SK-N-SH treated with all-trans-retinoic acid at 6 μM for 48 hours (cell line): Measurements from ENCODE around the gene DNAAF5.

Source experiments
- ATAC-seq: fragments of 200-7000 bp; cut with Tn5 transposase; 3 replicates; pipeline ENCODE4 v1.9.1; 2020; ENCODE audit warnings: mild to moderate bottlenecking, moderate library complexity
- BACH2 ChIP-seq: fragments of 250-450 bp; sonication (Bioruptor Pico); IDR thresholded peaks from 2 replicates; pipeline ENCODE4 v1.9.0; 2021; ENCODE audit warnings: mild to moderate bottlenecking, borderline replicate concordance
- CSDC2 ChIP-seq: fragments of 250-450 bp; sonication (Bioruptor Pico); IDR thresholded peaks from 2 replicates; pipeline ENCODE4 v1.5.0; 2020; ENCODE audit warnings: mild to moderate bottlenecking, moderate library complexity
- ESRRG ChIP-seq: fragments of 250-450 bp; sonication (Bioruptor Pico); IDR thresholded peaks from 2 replicates; pipeline ENCODE4 v1.6.1; 2021; ENCODE audit warnings: mild to moderate bottlenecking
- GLIS3 ChIP-seq: fragments of 250-450 bp; sonication (Bioruptor Pico); IDR thresholded peaks from 2 replicates; pipeline ENCODE4 v1.5.0; 2020; ENCODE audit warnings: mild to moderate bottlenecking, moderate library complexity
- ISL1 ChIP-seq: fragments of 250-450 bp; sonication (Bioruptor Pico); IDR thresholded peaks from 2 replicates; pipeline ENCODE4 v2.1.2; 2022; ENCODE audit warnings: mild to moderate bottlenecking, moderate library complexity
- OSR1 ChIP-seq: fragments of 250-450 bp; sonication (Bioruptor Pico); IDR thresholded peaks from 2 replicates; pipeline ENCODE4 v1.8.0; 2022; ENCODE audit warnings: moderate library complexity, mild to moderate bottlenecking, inconsistent platforms
- PPARA ChIP-seq: fragments of 250-450 bp; sonication (Bioruptor Pico); IDR thresholded peaks from 2 replicates; pipeline ENCODE4 v1.5.0; 2020; ENCODE audit warnings: mild to moderate bottlenecking, borderline replicate concordance
- RARB ChIP-seq: fragments of 250-450 bp; sonication (Bioruptor Pico); IDR thresholded peaks from 2 replicates; pipeline ENCODE4 v1.8.0; 2021; ENCODE audit warnings: mild to moderate bottlenecking, moderate library complexity
- SNAI2 ChIP-seq: fragments of 250-450 bp; sonication (Bioruptor Pico); IDR thresholded peaks from 2 replicates; pipeline ENCODE4 v1.5.0; 2020; ENCODE audit warnings: mild to moderate bottlenecking, moderate library complexity
- TCF4 ChIP-seq: fragments of 250-450 bp; sonication (Bioruptor Pico); IDR thresholded peaks from 2 replicates; pipeline ENCODE4 v1.8.0; 2021; ENCODE audit warnings: mild to moderate bottlenecking, moderate library complexity, borderline replicate concordance
- TOX ChIP-seq: fragments of 250-450 bp; sonication (Bioruptor Pico); IDR thresholded peaks from 2 replicates; pipeline ENCODE4 v1.8.0; 2021; ENCODE audit warnings: mild to moderate bottlenecking, moderate library complexity, borderline replicate concordance
- ZC3H10 ChIP-seq: fragments of 250-450 bp; sonication (Bioruptor Pico); IDR thresholded peaks from 2 replicates; pipeline ENCODE4 v1.5.1; 2021; ENCODE audit warnings: mild to moderate bottlenecking, moderate library complexity
- ZFP3 ChIP-seq: fragments of 250-450 bp; sonication (Bioruptor Pico); IDR thresholded peaks from 2 replicates; pipeline ENCODE4 v1.5.0; 2020; ENCODE audit warnings: mild to moderate bottlenecking, moderate library complexity
- ZFP30 ChIP-seq: fragments of 450-650 bp; formaldehyde crosslinking; IDR thresholded peaks from 2 replicates; pipeline ENCODE4 v1.5.0; 2022; ENCODE audit warnings: mild to moderate bottlenecking, moderate library complexity
- ZNF565 ChIP-seq: fragments of 450-650 bp; formaldehyde crosslinking; conservative IDR thresholded peaks from 2 replicates; pipeline ENCODE4 v1.5.0; 2020; ENCODE audit warnings: low read depth, mild to moderate bottlenecking, moderate library complexity
- ZNF8 ChIP-seq: fragments of 450-650 bp; formaldehyde crosslinking; IDR thresholded peaks from 2 replicates; pipeline ENCODE4 v1.5.0; 2020; ENCODE audit warnings: mild to moderate bottlenecking, moderate library complexity
- TF ChIP-seq, protein P1 (sequence below): fragments of 250-450 bp; sonication (Bioruptor Pico); IDR thresholded peaks from 2 replicates; pipeline ENCODE4 v1.5.0; 2020; ENCODE audit warnings: mild to moderate bottlenecking, moderate library complexity
- TF ChIP-seq, protein P2 (sequence below): fragments of 250-450 bp; sonication (Bioruptor Pico); IDR thresholded peaks from 2 replicates; pipeline ENCODE4 v1.8.0; 2020; ENCODE audit warnings: mild to moderate bottlenecking, moderate library complexity, borderline replicate concordance
- TF ChIP-seq, protein P3 (sequence below): fragments of 250-450 bp; sonication (Bioruptor Pico); IDR thresholded peaks from 2 replicates; pipeline ENCODE4 v1.8.0; 2021; ENCODE audit warnings: low read depth, mild to moderate bottlenecking, moderate library complexity, borderline replicate concordance
- TF ChIP-seq, protein P4 (sequence below): fragments of 250-450 bp; sonication (Bioruptor Pico); IDR thresholded peaks from 2 replicates; pipeline ENCODE4 v1.5.1; 2021; ENCODE audit warnings: mild to moderate bottlenecking, moderate library complexity
- TF ChIP-seq, protein P5 (sequence below): fragments of 250-450 bp; sonication (Bioruptor Pico); IDR thresholded peaks from 2 replicates; pipeline ENCODE4 v1.5.1; 2020; ENCODE audit warnings: low read depth, mild to moderate bottlenecking, moderate library complexity

The DNAAF5 gene

DNA sequence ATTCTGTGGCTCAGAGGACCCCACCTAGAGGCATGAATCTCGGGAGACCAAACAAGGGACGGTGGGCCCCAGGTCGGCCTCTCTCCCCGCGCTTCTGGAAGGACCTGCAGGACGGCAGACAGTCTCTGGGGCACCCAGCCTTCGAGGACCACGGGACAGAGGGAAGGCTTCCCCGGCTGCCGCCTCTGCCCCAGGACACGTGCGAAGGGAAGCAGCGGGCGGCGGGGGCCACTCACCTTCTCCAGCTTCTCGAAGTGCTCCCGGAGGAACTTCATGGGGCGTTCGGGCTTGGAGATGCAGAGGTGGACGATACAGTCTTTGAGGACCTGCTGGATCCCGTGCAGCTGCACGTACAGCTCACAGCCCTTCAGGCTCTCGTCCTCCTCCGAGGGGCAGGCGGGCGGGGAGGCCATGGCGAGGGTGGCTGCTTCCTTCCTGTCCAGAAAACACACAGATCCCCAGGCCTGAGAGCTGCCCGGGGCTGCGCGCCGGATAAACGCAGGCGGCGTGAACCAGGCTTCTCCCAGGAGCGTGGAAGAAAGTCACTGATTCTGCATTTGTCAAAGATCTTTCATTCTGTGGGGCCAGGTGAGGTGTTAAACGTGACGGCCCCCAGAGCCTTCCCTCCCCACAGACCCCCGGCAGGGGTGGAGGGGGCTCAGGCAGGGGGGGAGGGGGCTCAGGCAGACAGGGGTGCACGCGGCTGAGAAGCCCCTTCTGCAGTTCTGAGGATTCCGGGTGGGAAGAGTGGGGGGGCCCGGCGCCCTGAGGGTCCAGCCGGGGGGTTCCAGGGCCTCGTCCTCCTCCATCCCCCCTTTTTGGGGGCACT, 15.2 kb upstream of the DNAAF5 start (continued):
- TF ChIP-seq, protein P1, sequence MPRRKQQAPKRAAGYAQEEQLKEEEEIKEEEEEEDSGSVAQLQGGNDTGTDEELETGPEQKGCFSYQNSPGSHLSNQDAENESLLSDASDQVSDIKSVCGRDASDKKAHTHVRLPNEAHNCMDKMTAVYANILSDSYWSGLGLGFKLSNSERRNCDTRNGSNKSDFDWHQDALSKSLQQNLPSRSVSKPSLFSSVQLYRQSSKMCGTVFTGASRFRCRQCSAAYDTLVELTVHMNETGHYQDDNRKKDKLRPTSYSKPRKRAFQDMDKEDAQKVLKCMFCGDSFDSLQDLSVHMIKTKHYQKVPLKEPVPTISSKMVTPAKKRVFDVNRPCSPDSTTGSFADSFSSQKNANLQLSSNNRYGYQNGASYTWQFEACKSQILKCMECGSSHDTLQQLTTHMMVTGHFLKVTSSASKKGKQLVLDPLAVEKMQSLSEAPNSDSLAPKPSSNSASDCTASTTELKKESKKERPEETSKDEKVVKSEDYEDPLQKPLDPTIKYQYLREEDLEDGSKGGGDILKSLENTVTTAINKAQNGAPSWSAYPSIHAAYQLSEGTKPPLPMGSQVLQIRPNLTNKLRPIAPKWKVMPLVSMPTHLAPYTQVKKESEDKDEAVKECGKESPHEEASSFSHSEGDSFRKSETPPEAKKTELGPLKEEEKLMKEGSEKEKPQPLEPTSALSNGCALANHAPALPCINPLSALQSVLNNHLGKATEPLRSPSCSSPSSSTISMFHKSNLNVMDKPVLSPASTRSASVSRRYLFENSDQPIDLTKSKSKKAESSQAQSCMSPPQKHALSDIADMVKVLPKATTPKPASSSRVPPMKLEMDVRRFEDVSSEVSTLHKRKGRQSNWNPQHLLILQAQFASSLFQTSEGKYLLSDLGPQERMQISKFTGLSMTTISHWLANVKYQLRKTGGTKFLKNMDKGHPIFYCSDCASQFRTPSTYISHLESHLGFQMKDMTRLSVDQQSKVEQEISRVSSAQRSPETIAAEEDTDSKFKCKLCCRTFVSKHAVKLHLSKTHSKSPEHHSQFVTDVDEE (CRISPR knock-in tag): no peak
- TF ChIP-seq, protein P2, sequence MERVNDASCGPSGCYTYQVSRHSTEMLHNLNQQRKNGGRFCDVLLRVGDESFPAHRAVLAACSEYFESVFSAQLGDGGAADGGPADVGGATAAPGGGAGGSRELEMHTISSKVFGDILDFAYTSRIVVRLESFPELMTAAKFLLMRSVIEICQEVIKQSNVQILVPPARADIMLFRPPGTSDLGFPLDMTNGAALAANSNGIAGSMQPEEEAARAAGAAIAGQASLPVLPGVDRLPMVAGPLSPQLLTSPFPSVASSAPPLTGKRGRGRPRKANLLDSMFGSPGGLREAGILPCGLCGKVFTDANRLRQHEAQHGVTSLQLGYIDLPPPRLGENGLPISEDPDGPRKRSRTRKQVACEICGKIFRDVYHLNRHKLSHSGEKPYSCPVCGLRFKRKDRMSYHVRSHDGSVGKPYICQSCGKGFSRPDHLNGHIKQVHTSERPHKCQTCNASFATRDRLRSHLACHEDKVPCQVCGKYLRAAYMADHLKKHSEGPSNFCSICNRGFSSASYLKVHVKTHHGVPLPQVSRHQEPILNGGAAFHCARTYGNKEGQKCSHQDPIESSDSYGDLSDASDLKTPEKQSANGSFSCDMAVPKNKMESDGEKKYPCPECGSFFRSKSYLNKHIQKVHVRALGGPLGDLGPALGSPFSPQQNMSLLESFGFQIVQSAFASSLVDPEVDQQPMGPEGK: no peak

DNA sequence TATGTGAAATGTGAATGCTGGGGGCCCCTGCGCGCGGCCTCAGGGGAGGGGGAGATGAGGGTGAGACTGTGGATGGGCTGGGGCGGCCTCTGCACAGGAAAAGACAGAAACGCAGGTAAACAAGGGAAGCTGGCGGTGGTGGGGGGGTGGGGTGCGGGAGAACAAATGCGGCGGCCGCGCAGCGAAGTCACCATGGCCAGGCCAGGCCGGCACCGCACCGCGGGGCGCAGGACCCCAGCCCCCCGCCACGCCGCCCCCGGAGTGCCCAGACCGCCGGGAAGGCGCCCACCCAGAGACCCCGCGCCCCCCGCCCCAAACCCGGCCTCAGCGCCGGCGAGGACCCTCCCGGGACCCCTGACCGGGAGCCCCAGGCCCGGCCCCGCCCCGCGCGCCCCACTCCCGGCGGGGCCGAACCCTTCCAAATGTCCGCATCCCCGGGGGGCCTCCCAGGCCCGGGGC, 14.5 kb upstream of the DNAAF5 start:
- TF ChIP-seq TOX (CRISPR knock-in tag) (no peak), ZFP3 (CRISPR knock-in tag) (no peak), TCF4 (CRISPR knock-in tag) (no peak), ESRRG (no peak), ZFP30 (CRISPR knock-in tag) (no peak), CSDC2 (CRISPR knock-in tag) (no peak), BACH2 (CRISPR knock-in tag) (no peak), SNAI2 (CRISPR knock-in tag) (no peak), OSR1 (CRISPR knock-in tag) (no peak), ZNF565 (no peak), ISL1 (CRISPR knock-in tag) (no peak), PPARA (CRISPR knock-in tag) (no peak), GLIS3 (CRISPR knock-in tag) (no peak), ZNF8 (CRISPR knock-in tag) (no peak), RARB (CRISPR knock-in tag) (no peak), ZC3H10 (CRISPR knock-in tag) (no peak)
- TF ChIP-seq, protein P3, sequence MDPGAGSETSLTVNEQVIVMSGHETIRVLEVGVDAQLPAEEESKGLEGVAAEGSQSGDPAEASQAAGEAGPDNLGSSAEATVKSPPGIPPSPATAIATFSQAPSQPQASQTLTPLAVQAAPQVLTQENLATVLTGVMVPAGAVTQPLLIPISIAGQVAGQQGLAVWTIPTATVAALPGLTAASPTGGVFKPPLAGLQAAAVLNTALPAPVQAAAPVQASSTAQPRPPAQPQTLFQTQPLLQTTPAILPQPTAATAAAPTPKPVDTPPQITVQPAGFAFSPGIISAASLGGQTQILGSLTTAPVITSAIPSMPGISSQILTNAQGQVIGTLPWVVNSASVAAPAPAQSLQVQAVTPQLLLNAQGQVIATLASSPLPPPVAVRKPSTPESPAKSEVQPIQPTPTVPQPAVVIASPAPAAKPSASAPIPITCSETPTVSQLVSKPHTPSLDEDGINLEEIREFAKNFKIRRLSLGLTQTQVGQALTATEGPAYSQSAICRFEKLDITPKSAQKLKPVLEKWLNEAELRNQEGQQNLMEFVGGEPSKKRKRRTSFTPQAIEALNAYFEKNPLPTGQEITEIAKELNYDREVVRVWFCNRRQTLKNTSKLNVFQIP (CRISPR knock-in tag): no peak
- TF ChIP-seq, protein P4, sequence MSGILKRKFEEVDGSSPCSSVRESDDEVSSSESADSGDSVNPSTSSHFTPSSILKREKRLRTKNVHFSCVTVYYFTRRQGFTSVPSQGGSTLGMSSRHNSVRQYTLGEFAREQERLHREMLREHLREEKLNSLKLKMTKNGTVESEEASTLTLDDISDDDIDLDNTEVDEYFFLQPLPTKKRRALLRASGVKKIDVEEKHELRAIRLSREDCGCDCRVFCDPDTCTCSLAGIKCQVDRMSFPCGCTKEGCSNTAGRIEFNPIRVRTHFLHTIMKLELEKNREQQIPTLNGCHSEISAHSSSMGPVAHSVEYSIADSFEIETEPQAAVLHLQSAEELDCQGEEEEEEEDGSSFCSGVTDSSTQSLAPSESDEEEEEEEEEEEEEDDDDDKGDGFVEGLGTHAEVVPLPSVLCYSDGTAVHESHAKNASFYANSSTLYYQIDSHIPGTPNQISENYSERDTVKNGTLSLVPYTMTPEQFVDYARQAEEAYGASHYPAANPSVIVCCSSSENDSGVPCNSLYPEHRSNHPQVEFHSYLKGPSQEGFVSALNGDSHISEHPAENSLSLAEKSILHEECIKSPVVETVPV (CRISPR knock-in tag): no peak
- TF ChIP-seq, protein P2: no peak
- TF ChIP-seq, protein P5, sequence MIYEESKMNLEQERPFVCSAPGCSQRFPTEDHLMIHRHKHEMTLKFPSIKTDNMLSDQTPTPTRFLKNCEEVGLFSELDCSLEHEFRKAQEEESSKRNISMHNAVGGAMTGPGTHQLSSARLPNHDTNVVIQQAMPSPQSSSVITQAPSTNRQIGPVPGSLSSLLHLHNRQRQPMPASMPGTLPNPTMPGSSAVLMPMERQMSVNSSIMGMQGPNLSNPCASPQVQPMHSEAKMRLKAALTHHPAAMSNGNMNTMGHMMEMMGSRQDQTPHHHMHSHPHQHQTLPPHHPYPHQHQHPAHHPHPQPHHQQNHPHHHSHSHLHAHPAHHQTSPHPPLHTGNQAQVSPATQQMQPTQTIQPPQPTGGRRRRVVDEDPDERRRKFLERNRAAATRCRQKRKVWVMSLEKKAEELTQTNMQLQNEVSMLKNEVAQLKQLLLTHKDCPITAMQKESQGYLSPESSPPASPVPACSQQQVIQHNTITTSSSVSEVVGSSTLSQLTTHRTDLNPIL (CRISPR knock-in tag): no peak
- no peak for ATAC-seq
